Dedifferentiated amniotic fluid mesenchymal stem cell (primary cell): ENCODE results near the gene CRISPLD2.
"Not testable (repeated sequence)": the region's sequence is repeated elsewhere in the genome, so short reads cannot be mapped to it uniquely, and the experiment has no call there.

Experiments
- DNase-seq: peaks from one replicate; pipeline ENCODE4 v3.0.0-alpha.2; 2016; ENCODE audit errors: extremely low spot score

CRISPLD2 gene

GRCh38 chr16:84821728-84822689 lies 2.2 kb downstream of the CRISPLD2 start:
- DNase-seq: no peak

- DNase-seq: no peak
Observed at GRCh38 chr16:84822990-84823389, 3.2 kb downstream of the CRISPLD2 start.

GRCh38 chr16:84823484-84823883 lies 3.7 kb downstream of the CRISPLD2 start:
- DNase-seq: no peak

GRCh38 chr16:84823926-84824325 lies 4.1 kb downstream of the CRISPLD2 start:
- no peak for DNase-seq

- DNase-seq: no peak
Observed at GRCh38 chr16:84825896-84826557, 6.2 kb downstream of the CRISPLD2 start.

- no peak for DNase-seq
Observed at GRCh38 chr16:84826558-84826941, 6.8 kb downstream of the CRISPLD2 start.

GRCh38 chr16:84827131-84827574 lies 7.4 kb downstream of the CRISPLD2 start:
- DNase-seq: no peak

- DNase-seq: no peak
Observed at GRCh38 chr16:84827897-84828296, 8.1 kb downstream of the CRISPLD2 start.

- no peak for DNase-seq
Observed at GRCh38 chr16:84828322-84828721, 8.5 kb downstream of the CRISPLD2 start.

GRCh38 chr16:84829168-84829965 lies 9.6 kb downstream of the CRISPLD2 start:
- peak; percentile 57 for DNase-seq

- no peak for DNase-seq
Observed at GRCh38 chr16:84830765-84831384, 11.1 kb downstream of the CRISPLD2 start.

GRCh38 chr16:84831728-84832127 lies 11.9 kb downstream of the CRISPLD2 start:
- DNase-seq: not testable (repeated sequence)

GRCh38 chr16:84832488-84833143 lies 12.8 kb downstream of the CRISPLD2 start:
- no peak for DNase-seq

- no peak for DNase-seq
Observed at GRCh38 chr16:84833144-84833500, 13.3 kb downstream of the CRISPLD2 start.

- no peak for DNase-seq
Observed at GRCh38 chr16:84833542-84834402, 14.0 kb downstream of the CRISPLD2 start.

GRCh38 chr16:84834403-84834772 lies 14.6 kb downstream of the CRISPLD2 start:
- peak; percentile 61 for DNase-seq

- DNase-seq: peak; percentile 98
Observed at GRCh38 chr16:84836234-84836647, 16.5 kb downstream of the CRISPLD2 start.

- no peak for DNase-seq
Observed at GRCh38 chr16:84836967-84837366, 17.2 kb downstream of the CRISPLD2 start.

- DNase-seq: no peak
Observed at GRCh38 chr16:84838383-84838948, 18.7 kb downstream of the CRISPLD2 start.

- no peak for DNase-seq
Observed at GRCh38 chr16:84839054-84839453, 19.3 kb downstream of the CRISPLD2 start.
